ENCODE results near the gene CHKB. TPM values are rescaled to one million over a fixed set of nuclear protein-coding genes. Genes with fewer than 3 reads are reported as not detected.

Gene CHKB
- total and polyA plus RNA-seq, 2 of the 8 experiments (the other 6 are each of a cell fraction or from before 2014, with no cell fraction given): 27.9 to 42.2 TPM

DNA sequence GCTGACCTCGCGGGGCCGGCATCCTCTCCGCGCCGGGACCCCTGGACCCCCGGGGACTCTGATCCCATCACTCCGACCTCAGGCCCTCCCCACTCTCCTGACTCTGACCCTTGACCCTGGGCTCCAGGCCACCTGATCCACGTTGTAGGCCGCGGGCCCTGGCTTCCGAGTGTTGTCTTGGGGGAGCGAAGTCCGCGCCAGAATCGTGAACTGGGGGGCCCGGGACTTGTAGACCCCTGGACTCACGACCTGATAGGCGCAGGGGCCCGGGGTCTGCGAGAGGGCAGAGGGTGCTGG lies 52.1 kb downstream of the CHKB start:
- Histone ChIP-seq H4K20me1 (replicated peaks in 1 of 2; ENCODE audit: control insufficient read depth in 1 of 2, insufficient read depth in 2 of 2, low read length in 2 of 2) (peaks cover 5 to 17% of the 10 kb centered on the region in 2 experiments), H3K36me3 (ENCODE audit: control insufficient read depth in 2 of 4, insufficient read depth in 4 of 4, low read length in 3 of 4) (no peaks in the 10 kb centered on the region), H2BK5ac (ENCODE audit: low read depth, low read length) (no peak overlapping the region), H3K4me1 (replicated peaks in 1 of 4; ENCODE audit: control insufficient read depth in 3 of 4, insufficient read depth in 4 of 4, low read length in 3 of 4) (peaks cover 0 to 26% (median 10%) of the 10 kb centered on the region in 4 experiments; a peak in 5 of 7 replicates), H2AK5ac (ENCODE audit: low read depth, low read length) (no peak overlapping the region), H3K4me2 (ENCODE audit: insufficient read depth in 1 of 2, low read depth in 2 of 2, low read length in 2 of 2) (peak overlapping the region; percentile 51 to 92), H3K9me3 (ENCODE audit: insufficient read depth in 2 of 2, low read depth in 1 of 2, low read length in 1 of 2) (no peaks in the 10 kb centered on the region), H3K27ac (ENCODE audit: low read depth, low read length) (no peak overlapping the region), H4K91ac (replicated peaks; ENCODE audit: insufficient read length, low read length) (no peak overlapping the region), H2BK20ac (ENCODE audit: low read length) (no peak overlapping the region), H2BK15ac (ENCODE audit: low read length) (peak overlapping the region; percentile 46; the same call in 1 of the 2 replicates), H3K18ac (ENCODE audit: extremely low read depth, low read length) (no peak overlapping the region; the same call in 1 of the 2 replicates), H4K8ac (ENCODE audit: extremely low read depth, insufficient read depth, low read length) (peak overlapping the region; percentile 85), H3K23me2 (ENCODE audit: low read depth, low read length) (peaks cover 25% of the 10 kb centered on the region; the same call in 1 of the 2 replicates), H3K4me3 (ENCODE audit: extremely low read depth in 1 of 4, insufficient read depth in 2 of 4, low read depth in 3 of 4, low read length in 4 of 4) (peak overlapping the region; percentile 27 to 68 (median 34)), H2AFZ (ENCODE audit: low read length) (no peak overlapping the region), H2BK120ac (replicated peaks; ENCODE audit: low read depth, low read length) (no peak overlapping the region), H3K14ac (ENCODE audit: insufficient read length) (no peak overlapping the region), H3K9ac (replicated peaks in 1 of 4; ENCODE audit: extremely low read depth in 1 of 4, low read depth in 3 of 4, low read length in 3 of 4) (no peak overlapping the region), H3K23ac (ENCODE audit: insufficient read length) (no peak overlapping the region), H3K56ac (replicated peaks; ENCODE audit: insufficient read length, low read depth, low read length) (no peak overlapping the region), H2BK12ac (ENCODE audit: low read depth, low read length) (no peak overlapping the region), H3K4ac (replicated peaks; ENCODE audit: insufficient read length, low read depth, low read length) (no peak overlapping the region), H3K79me2 (ENCODE audit: control insufficient read depth in 1 of 2, insufficient read depth in 2 of 2, low read length in 2 of 2) (no peaks in the 10 kb centered on the region), H4K5ac (ENCODE audit: insufficient read length, low read depth, low read length) (no peak overlapping the region), H3K27me3 (replicated peaks in 1 of 4; ENCODE audit: control insufficient read depth in 3 of 4, extremely low read depth in 1 of 4, insufficient read depth in 3 of 4, low read length in 3 of 4) (peaks cover 43 to 70% (median 60%) of the 10 kb centered on the region in 4 experiments), H3K79me1 (ENCODE audit: low read depth, low read length) (no peaks in the 10 kb centered on the region)
- CTCF ChIA-PET (ENCODE audit: partially characterized antibody): no interaction called here
- FAIRE-seq (no peak), DNase-seq (ENCODE audit: low read depth in 1 of 2, low spot score in 2 of 2) (no peak)
- 7% methylated on average over 13 of the region's 21 CpGs; no CpG with 5 or more reads in 1 of the 2 experiments for WGBS, 2 experiments (ENCODE audit: extremely low coverage in 1 of 2, insufficient coverage in 1 of 2, insufficient read length in 1 of 2, insufficient replicate concordance in 2 of 2, low coverage in 1 of 2, low lambda C conversion rate in 2 of 2, missing lambda C conversion rate in 1 of 2)
- POLR2A ChIA-PET (ENCODE audit: partially characterized antibody): no interaction called here
- TF ChIP-seq KDM1A (IDR thresholded peaks at IDR 0.05; ENCODE audit: borderline replicate concordance, low read length): no peak
- no peak for TF ChIP-seq POLR2AphosphoS5 (IDR thresholded peaks at IDR 0.05; ENCODE audit: low read depth, low read length)
- TF ChIP-seq KDM4A (IDR thresholded peaks at IDR 0.05; ENCODE audit: low read depth, low read length, severe bottlenecking): peak; percentile 55
- peak; percentile 43 for TF ChIP-seq ASH2L (IDR thresholded peaks at IDR 0.05; ENCODE audit: low read length)
